Stimulated activated CD4-positive, alpha-beta T cell treated with anti-CD3 and anti-CD28 coated beads, Interleukin-2, amount 100 ng/mL, for 48 hours (primary cell): Measurements from ENCODE around the gene PTX3.

ENCODE experiments used
- DNase-seq, 2 donors: peaks; one replicate each; pipeline ENCODE4 v3.0.0-alpha.2; 2020

The PTX3 gene

DNA sequence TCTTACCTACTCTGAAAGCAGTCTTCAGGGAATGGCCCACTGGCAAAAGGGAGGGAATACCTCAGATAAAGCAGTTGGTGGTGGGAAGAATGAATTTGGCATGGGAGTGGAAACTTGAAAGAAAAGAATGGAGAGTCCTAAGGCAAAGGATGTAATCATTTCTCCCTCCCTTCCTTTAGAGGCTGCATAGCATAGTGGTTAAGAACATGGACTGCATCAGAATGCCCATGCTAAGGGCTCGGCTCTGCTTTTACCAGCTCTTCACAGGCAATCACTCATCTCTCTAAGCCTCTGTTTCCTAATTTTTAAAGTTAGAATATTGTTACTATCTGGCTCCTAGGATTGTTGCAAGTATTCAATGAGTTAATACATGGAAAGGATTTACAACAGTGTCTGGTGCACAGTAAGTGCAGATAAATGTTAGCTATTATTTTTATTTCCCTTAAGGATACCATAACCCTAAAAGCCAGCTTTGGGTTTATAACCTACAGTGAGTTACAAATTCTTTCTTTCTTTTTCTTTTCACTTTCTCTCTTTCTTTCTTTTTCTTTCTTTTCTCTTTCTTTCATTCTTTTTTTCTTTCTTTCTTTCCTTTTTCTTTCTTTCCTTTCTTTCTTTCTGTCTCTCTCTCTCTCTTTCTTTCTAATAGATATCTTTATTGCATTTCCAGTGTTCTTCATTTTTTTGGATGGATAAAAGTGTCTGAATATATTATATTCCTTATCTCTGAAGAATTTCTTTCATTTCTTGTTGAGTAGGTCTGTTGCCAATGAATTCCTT lies 43.0 kb downstream of the PTX3 start:
- DNase-seq: no peak

DNA sequence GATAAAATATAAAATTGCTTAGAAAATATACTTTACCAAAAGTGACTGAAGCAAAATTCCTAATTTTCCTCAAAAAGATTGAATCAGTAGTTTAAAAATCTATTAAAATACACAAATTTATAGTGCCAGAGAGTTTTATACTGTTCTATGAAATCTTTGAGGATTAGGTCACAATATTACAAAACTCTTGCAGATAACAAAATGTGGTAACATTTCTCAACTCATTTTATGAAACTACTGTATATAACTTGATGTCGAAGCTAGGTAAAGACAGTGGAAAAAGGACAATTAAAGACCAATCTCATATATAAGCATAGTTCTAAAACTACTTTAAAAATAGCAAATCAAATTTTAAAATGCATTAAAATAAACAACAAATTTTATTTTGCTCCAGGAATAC lies 50.7 kb downstream of the PTX3 start:
- DNase-seq: no peak

DNA sequence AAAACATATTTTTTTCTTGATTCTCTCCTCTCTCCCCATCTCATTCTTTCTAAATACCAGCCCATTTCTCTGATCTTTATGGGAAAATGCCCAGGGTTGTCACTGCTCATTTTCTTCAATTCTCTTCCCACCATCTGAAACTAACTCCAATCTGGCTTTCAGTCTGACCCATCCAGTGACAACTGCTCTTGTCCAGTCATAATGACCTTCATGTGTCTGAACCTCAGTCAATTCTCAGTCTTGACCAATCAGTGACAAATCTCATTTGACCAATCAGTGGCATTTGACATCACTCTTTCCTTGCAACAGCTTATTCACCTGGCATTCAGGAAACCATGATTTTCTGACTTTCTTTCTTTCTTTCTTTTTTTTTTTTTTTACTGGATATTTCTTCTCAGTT lies 51.5 kb downstream of the PTX3 start:
- DNase-seq: no peak

DNA sequence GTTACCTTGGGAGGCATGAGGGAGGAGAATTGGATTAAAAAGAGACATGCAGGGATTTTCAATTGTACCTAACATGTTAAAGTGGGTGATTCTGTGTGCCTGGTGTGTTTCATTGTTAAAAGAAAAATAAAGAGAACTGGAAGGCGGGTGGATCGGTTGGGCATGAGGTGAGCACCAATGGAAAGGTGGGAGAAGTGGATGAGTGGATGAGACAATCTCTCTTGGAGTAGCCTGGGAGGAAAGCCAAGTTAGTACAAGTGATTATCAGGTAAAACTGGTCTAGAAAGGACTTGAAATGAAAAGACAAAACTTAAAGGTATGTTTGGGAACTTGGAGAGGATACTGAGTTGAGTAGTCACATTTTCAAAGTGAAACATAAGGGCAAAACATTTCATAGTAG lies 54.5 kb downstream of the PTX3 start:
- no peak for DNase-seq
